ENCODE data around the gene N4BP2. TPM values are rescaled to one million over a fixed set of nuclear protein-coding genes. Genes with fewer than 3 reads are reported as not detected.

The N4BP2 gene
- total and polyA plus RNA-seq, 2 of the 8 experiments (the other 6 are each of a cell fraction or from before 2014, with no cell fraction given), result 4.4 to 44.7 TPM

- no peak for TF ChIP-seq E2F6 (IDR thresholded peaks at IDR 0.05)
- no peak for TF ChIP-seq CHD2 (IDR thresholded peaks at IDR 0.05; ENCODE audit: low read length)
Observed at GRCh38 chr4:40200875-40201801, 144.5 kb downstream of the N4BP2 start (continued).
